HL-60/S4 (cell line): ENCODE results near the gene CENPC.

Experiments used
- in situ Hi-C: fragments of 300-500 bp; cut with MboI; formaldehyde crosslinking; loops from 2 replicates; pipeline ENCODE4 v1.14.3; 2022; ENCODE audit warnings: low sequenced_read_pairs

The CENPC gene

GRCh38 chr4:67545199-67546003 lies at the start of gene CENPC:
TSS of gene CENPC (minus strand) at chr4:67545503. CDS start at chr4:67545355, 148 bp downstream.
- in situ Hi-C loops = no loop called here

GRCh38 chr4:67593741-67594175 lies 48.5 kb upstream of the CENPC start:
- in situ Hi-C loops = no loop called here

GRCh38 chr4:67587156-67587555 lies 41.9 kb upstream of the CENPC start:
- in situ Hi-C loops = no loop called here

GRCh38 chr4:67584496-67584895 lies 39.2 kb upstream of the CENPC start:
- in situ Hi-C loops = no loop called here

- in situ Hi-C loops = no loop called here
Observed at GRCh38 chr4:67581913-67582312, 36.6 kb upstream of the CENPC start.

- in situ Hi-C loops = no loop called here
Observed at GRCh38 chr4:67581208-67581857, 36.0 kb upstream of the CENPC start.

- in situ Hi-C loops = no loop called here
Observed at GRCh38 chr4:67580577-67580976, 35.3 kb upstream of the CENPC start.

- in situ Hi-C loops = no loop called here
Observed at GRCh38 chr4:67576538-67576937, 31.2 kb upstream of the CENPC start.

- in situ Hi-C loops = no loop called here
Observed at GRCh38 chr4:67576059-67576466, 30.8 kb upstream of the CENPC start.

- in situ Hi-C loops = no loop called here
Observed at GRCh38 chr4:67575232-67576058, 30.1 kb upstream of the CENPC start.

- in situ Hi-C loops = loop anchor here (25.0 kb wide), 1 partner anchor 314 kb away; the partner anchor contains the start of gene TMPRSS11D
Observed at GRCh38 chr4:67573193-67573592, 27.9 kb upstream of the CENPC start.

- in situ Hi-C loops = loop anchor here (25.0 kb wide), 1 partner anchor 315 kb away; the partner anchor contains the start of gene TMPRSS11D
Observed at GRCh38 chr4:67571975-67572374, 26.7 kb upstream of the CENPC start.

- in situ Hi-C loops = loop anchor here (25.0 kb wide), 1 partner anchor 317 kb away; the partner anchor contains the start of gene TMPRSS11D
Observed at GRCh38 chr4:67570537-67570936, 25.2 kb upstream of the CENPC start.

- in situ Hi-C loops = loop anchor here (25.0 kb wide), 1 partner anchor 318 kb away; the partner anchor contains the start of gene TMPRSS11D
Observed at GRCh38 chr4:67568820-67569219, 23.5 kb upstream of the CENPC start.

- in situ Hi-C loops = loop anchor here (25.0 kb wide), 1 partner anchor 321 kb away; the partner anchor contains the start of gene TMPRSS11D
Observed at GRCh38 chr4:67566335-67566734, 21.0 kb upstream of the CENPC start.

GRCh38 chr4:67565284-67565683 lies 20.0 kb upstream of the CENPC start:
- in situ Hi-C loops = loop anchor here (25.0 kb wide), 1 partner anchor 322 kb away; the partner anchor contains the start of gene TMPRSS11D

GRCh38 chr4:67558493-67558892 lies 13.2 kb upstream of the CENPC start, which contains the start of gene STAP1:
TSS of gene STAP1 (plus strand) at chr4:67558727. CDS start at chr4:67558810, 83 bp downstream.
- in situ Hi-C loops = loop anchor here (25.0 kb wide), 1 partner anchor 329 kb away; the partner anchor contains the start of gene TMPRSS11D

- in situ Hi-C loops = loop anchor here (25.0 kb wide), 1 partner anchor 331 kb away; the partner anchor contains the start of gene TMPRSS11D
Observed at GRCh38 chr4:67556436-67556835, 11.1 kb upstream of the CENPC start.

- in situ Hi-C loops = loop anchor here (25.0 kb wide), 1 partner anchor 332 kb away; the partner anchor contains the start of gene TMPRSS11D
Observed at GRCh38 chr4:67555447-67555846, 10.1 kb upstream of the CENPC start.

GRCh38 chr4:67554096-67554495 lies 8.8 kb upstream of the CENPC start:
- in situ Hi-C loops = loop anchor here (25.0 kb wide), 1 partner anchor 333 kb away; the partner anchor contains the start of gene TMPRSS11D
